ENCODE measurements around the gene SGCD. TPM values are rescaled to one million over a fixed set of nuclear protein-coding genes. Genes with fewer than 3 reads are reported as not detected.

SGCD gene
- total RNA-seq, 4 donors from 2014 or later, result 3.4 to 86.5 (median 8.1) TPM

- intact Hi-C loops (cut with DNase I; ENCODE audit: low total_unique reads), result no loop called here
- no peak for DNase-seq
- TF ChIP-seq POLR2A (IDR thresholded peaks at IDR 0.05) (no peak), CTCF (IDR thresholded peaks at IDR 0.05) (no peak)
- H3K36me3 ChIP-seq, result no peaks in the 10 kb centered on the region
- H3K9me3 ChIP-seq, result peaks cover 0 to 4% of the 10 kb centered on the region in 2 donors
- no peaks in the 10 kb centered on the region for H3K27me3 ChIP-seq
- H3K4me3 ChIP-seq, result no peak overlapping the region
- no peak overlapping the region for H3K27ac ChIP-seq
- H3K4me1 ChIP-seq, result no peaks in the 10 kb centered on the region
Measured at GRCh38 chr5:156423597-156423996, 96.6 kb downstream of the SGCD start.

DNA sequence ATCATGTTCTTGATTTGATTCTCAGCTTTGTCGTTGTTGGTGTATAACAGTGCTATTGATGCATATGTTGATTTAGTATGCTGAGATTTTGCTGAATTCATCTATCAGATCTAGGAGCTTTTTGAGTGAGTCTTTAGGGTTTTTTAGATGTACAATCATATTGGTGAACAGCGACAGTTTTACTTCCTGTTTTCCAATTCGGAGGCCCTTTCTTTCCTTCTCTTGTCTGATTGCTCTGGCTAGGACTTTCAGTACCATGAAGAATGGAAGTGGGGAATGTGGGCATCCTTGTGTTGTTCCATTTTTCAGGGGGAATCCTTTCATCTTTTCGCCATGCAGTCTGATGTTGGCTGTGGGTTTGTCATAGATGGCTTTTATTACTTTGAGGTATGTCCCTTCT, 100.4 kb downstream of the SGCD start:
- no peak for DNase-seq
- H3K9me3 ChIP-seq, result peaks cover 0 to 4% of the 10 kb centered on the region in 2 donors
- H3K27me3 ChIP-seq, result no peaks in the 10 kb centered on the region
- no peaks in the 10 kb centered on the region for H3K36me3 ChIP-seq
- no peaks in the 10 kb centered on the region for H3K4me1 ChIP-seq
- H3K4me3 ChIP-seq, result no peak overlapping the region
- TF ChIP-seq CTCF (IDR thresholded peaks at IDR 0.05), result no peak
- no peak for TF ChIP-seq POLR2A (IDR thresholded peaks at IDR 0.05)
- intact Hi-C loops (cut with DNase I; ENCODE audit: low total_unique reads), result no loop called here
- H3K27ac ChIP-seq, result no peak overlapping the region

DNA sequence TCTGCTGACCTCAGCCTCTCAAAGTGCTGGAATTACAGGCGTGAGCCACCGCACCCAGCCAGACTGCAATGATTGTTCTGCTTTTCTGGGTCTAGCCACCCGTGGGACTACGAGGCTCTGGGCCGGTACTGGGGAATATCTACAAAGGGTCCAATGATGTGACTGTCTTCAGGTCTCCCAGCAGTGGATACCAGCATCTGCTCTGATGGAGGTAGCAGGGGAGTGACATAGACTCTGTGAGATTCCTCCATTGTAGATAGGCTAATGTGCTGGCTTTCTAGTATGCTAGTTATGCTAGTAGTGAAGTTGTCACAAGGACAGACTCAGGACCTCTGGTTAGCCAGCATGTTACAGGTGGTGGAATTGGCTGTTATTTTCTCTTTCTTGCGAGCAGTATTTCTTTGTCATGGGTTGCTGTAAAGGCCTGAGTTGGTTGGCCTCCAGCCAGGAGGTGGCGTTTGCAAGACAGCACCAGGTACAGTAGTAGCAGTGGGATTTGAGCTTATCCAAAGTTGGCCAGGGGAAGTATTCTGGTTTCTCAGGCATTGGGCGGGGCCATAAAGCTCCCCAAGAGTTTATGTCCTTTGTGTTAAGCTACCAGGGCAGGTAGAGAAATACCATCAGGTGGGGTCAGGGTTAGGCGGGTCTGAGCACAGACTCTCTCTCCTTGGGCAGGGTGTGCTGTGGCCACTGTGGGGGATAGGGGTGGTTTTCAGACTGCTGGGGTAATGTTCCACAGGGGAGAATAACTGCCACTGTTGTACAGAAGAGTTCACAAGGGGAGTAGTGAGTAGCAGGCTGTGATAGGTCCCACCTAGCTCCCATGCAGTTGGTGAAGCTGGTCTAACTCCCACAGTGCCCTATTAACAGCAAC, 105.2 kb downstream of the SGCD start:
- DNase-seq, result no peak
- no peak overlapping the region for H3K27ac ChIP-seq
- TF ChIP-seq CTCF (IDR thresholded peaks at IDR 0.05), result no peak
- no peak for TF ChIP-seq POLR2A (IDR thresholded peaks at IDR 0.05)
- no peak overlapping the region for H3K4me3 ChIP-seq
- intact Hi-C loops (cut with DNase I; ENCODE audit: low total_unique reads), result no loop called here
- peaks cover 0 to 4% of the 10 kb centered on the region in 2 donors for H3K9me3 ChIP-seq
- no peaks in the 10 kb centered on the region for H3K27me3 ChIP-seq
- H3K4me1 ChIP-seq, result no peaks in the 10 kb centered on the region
- no peaks in the 10 kb centered on the region for H3K36me3 ChIP-seq

- Histone ChIP-seq H3K27me3 (no peaks in the 10 kb centered on the region), H3K36me3 (no peaks in the 10 kb centered on the region), H3K4me1 (no peaks in the 10 kb centered on the region), H3K9me3 (peaks cover 0 to 4% of the 10 kb centered on the region in 2 donors), H3K4me3 (no peak overlapping the region), H3K27ac (no peak overlapping the region)
- intact Hi-C loops (cut with DNase I; ENCODE audit: low total_unique reads), result no loop called here
- DNase-seq, result no peak
- no peak for TF ChIP-seq CTCF (IDR thresholded peaks at IDR 0.05)
- TF ChIP-seq POLR2A (IDR thresholded peaks at IDR 0.05), result no peak
Measured at GRCh38 chr5:156432830-156433105, 105.8 kb downstream of the SGCD start.

DNA sequence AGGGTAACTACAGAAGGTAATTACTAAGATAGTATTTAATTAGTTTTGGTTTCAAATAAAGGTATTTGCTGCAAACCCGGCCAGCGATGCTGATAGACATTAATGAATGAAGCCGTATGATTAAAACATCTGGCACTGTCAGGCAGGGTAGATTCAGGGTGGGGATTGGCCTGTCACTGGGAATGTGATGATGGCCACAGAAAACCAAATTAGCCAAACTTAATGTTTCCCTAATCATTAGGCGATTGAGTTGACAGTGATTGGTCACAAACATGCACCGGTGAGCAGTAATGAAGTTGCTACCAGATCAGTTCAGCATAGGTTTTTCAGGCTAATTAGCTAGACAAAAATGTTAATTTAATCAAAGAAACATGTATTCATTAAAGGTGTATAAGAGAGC, 107.5 kb downstream of the SGCD start:
- Histone ChIP-seq H3K9me3 (no peaks in the 10 kb centered on the region), H3K27me3 (no peaks in the 10 kb centered on the region), H3K4me3 (no peak overlapping the region), H3K27ac (no peak overlapping the region), H3K4me1 (no peaks in the 10 kb centered on the region), H3K36me3 (no peaks in the 10 kb centered on the region)
- no peak for TF ChIP-seq CTCF (IDR thresholded peaks at IDR 0.05)
- TF ChIP-seq POLR2A (IDR thresholded peaks at IDR 0.05), result no peak
- intact Hi-C loops (cut with DNase I; ENCODE audit: low total_unique reads), result no loop called here
- DNase-seq, result no peak

All from uterus (tissue), 4 donors.